ENCODE measurements around the gene MBD1. TPM values are rescaled to one million over a fixed set of nuclear protein-coding genes. Genes with fewer than 3 reads are reported as not detected.
"Not testable (repeated sequence)": the region's sequence is repeated elsewhere in the genome, so short reads cannot be mapped to it uniquely, and the experiment has no call there.

Gene MBD1
- polyA plus RNA-seq, 2 donors, result 32.5 to 34.8 TPM

GRCh38 chr18:50297621-50298442 is 16.5 kb upstream of the MBD1 start:
- Histone ChIP-seq H3K36me3 (ENCODE audit: control insufficient read depth in 2 of 2, insufficient read depth in 2 of 2, low read length in 1 of 2) (no peaks in the 10 kb centered on the region), H3K4me1 (ENCODE audit: control insufficient read depth in 2 of 2, insufficient read depth in 2 of 2, low read length in 1 of 2) (peaks cover 3 to 4% of the 10 kb centered on the region in 2 donors), H3K27ac (ENCODE audit: low read depth in 2 of 2, low read length in 1 of 2) (peak overlapping the region in 1 of 2 donors; percentile 25), H3K27me3 (ENCODE audit: control insufficient read depth in 1 of 2, insufficient read depth in 2 of 2, low read length in 2 of 2) (no peaks in the 10 kb centered on the region), H3K4me3 (ENCODE audit: low read depth in 1 of 2, low read length in 2 of 2) (peak overlapping the region; percentile 37 to 43), H3K9me3 (ENCODE audit: control insufficient read depth in 2 of 2, insufficient read depth in 1 of 2, low read depth in 1 of 2, low read length in 1 of 2) (peaks cover 0 to 2% of the 10 kb centered on the region in 2 donors)
- WGBS, 2 donors, result 10 to 12% methylated on average over 27 to 28 of the region's 28 CpGs

GRCh38 chr18:50293039-50293438 is 11.7 kb upstream of the MBD1 start:
- WGBS, 2 donors, result 76 to 100% methylated on average over 1 of the region's 1 CpG

DNA sequence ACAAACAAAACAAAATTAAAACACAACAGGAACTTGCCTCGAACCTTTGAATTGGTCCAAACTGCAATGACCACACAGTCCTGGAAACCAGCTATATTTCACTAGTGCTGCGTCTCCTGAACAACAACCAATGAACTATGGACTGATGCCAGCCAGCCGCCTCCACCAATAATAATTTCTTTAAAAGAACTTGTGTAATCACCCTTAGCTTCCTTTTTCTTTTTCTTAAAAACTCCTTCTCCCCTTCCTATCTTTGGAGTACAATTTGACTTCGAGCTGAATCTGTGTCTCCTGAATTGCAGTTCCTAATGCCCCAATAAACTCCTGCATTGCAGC is 7.8 kb upstream of the MBD1 start:
- Histone ChIP-seq H3K9me3 (ENCODE audit: control insufficient read depth in 2 of 2, insufficient read depth in 1 of 2, low read depth in 1 of 2, low read length in 1 of 2) (no peaks in the 10 kb centered on the region), H3K4me1 (ENCODE audit: control insufficient read depth in 2 of 2, insufficient read depth in 2 of 2, low read length in 1 of 2) (peaks cover 0 to 14% of the 10 kb centered on the region in 2 donors), H3K4me3 (ENCODE audit: low read depth in 1 of 2, low read length in 2 of 2) (no peak overlapping the region), H3K36me3 (ENCODE audit: control insufficient read depth in 2 of 2, insufficient read depth in 2 of 2, low read length in 1 of 2) (peaks cover 4 to 16% of the 10 kb centered on the region in 2 donors), H3K27ac (ENCODE audit: low read depth in 2 of 2, low read length in 1 of 2) (no peak overlapping the region), H3K27me3 (ENCODE audit: control insufficient read depth in 1 of 2, insufficient read depth in 2 of 2, low read length in 2 of 2) (no peaks in the 10 kb centered on the region)
- 89 to 90% methylated on average over 4 of the region's 4 CpGs for WGBS, 2 donors

More at GRCh38 chr18:50293039-50293438, 11.7 kb upstream of the MBD1 start:
- no peaks in the 10 kb centered on the region for H3K9me3 ChIP-seq (ENCODE audit: control insufficient read depth in 2 of 2, insufficient read depth in 1 of 2, low read depth in 1 of 2, low read length in 1 of 2)
- H3K27me3 ChIP-seq (ENCODE audit: control insufficient read depth in 1 of 2, insufficient read depth in 2 of 2, low read length in 2 of 2), result no peaks in the 10 kb centered on the region
- peaks cover 0 to 4% of the 10 kb centered on the region in 2 donors for H3K4me1 ChIP-seq (ENCODE audit: control insufficient read depth in 2 of 2, insufficient read depth in 2 of 2, low read length in 1 of 2)
- H3K4me3 ChIP-seq (ENCODE audit: low read depth in 1 of 2, low read length in 2 of 2), result no peak overlapping the region
- H3K36me3 ChIP-seq (ENCODE audit: control insufficient read depth in 2 of 2, insufficient read depth in 2 of 2, low read length in 1 of 2), result no peaks in the 10 kb centered on the region
- no peak overlapping the region for H3K27ac ChIP-seq (ENCODE audit: low read depth in 2 of 2, low read length in 1 of 2)

DNA sequence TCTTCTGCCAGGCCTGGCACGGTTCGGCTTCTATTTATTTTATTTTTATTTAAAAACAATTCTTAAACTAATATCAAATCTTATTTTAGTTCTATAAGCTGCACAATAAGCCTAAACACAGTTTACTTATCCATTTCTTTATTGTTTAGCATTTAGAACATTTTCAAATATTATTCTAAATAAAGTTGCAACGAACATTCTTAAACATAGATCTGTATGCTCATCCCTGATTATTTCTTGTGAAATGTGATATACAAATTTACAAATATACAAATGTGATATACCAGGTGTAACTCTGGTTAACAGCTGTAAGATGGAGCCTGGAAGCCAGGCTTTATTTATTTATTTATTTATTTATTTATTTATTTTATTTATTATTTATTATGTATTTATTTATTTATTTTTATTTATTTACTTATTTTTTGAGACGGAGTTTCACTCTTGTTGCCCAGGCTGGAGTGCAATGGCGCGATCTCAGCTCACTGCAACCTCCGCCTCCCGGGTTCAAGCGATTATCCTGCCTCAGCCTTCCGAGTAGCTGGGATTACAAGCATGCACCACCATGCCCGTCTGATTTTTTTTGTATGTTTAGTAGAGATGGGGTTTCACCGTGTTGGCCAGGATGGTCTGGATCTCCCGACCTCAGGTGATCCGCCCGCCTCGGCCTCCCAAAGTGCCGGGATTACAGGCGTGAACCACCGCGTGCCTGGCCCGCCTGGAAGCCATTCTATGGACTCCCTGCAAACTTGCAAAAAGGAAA is 7.2 kb upstream of the MBD1 start:
- H3K4me3 ChIP-seq (ENCODE audit: low read depth in 1 of 2, low read length in 2 of 2), result peak overlapping the region; percentile 89 to 97
- H3K9me3 ChIP-seq (ENCODE audit: control insufficient read depth in 2 of 2, insufficient read depth in 1 of 2, low read depth in 1 of 2, low read length in 1 of 2); H3K27me3 ChIP-seq (ENCODE audit: control insufficient read depth in 1 of 2, insufficient read depth in 2 of 2, low read length in 2 of 2): not testable (repeated sequence)
- H3K4me1 ChIP-seq (ENCODE audit: control insufficient read depth in 2 of 2, insufficient read depth in 2 of 2, low read length in 1 of 2), result peaks cover 0 to 14% of the 10 kb centered on the region in 2 donors
- peaks cover 9 to 21% of the 10 kb centered on the region in 2 donors for H3K36me3 ChIP-seq (ENCODE audit: control insufficient read depth in 2 of 2, insufficient read depth in 2 of 2, low read length in 1 of 2)
- WGBS, 2 donors, result 77 to 78% methylated on average over 21 of the region's 21 CpGs
- peak overlapping the region; percentile 95 to 98 for H3K27ac ChIP-seq (ENCODE audit: low read depth in 2 of 2, low read length in 1 of 2)

- WGBS, 2 donors, result 0% methylated on average over 76 of the region's 76 CpGs
- peaks cover 11 to 30% of the 10 kb centered on the region in 2 donors for H3K36me3 ChIP-seq (ENCODE audit: control insufficient read depth in 2 of 2, insufficient read depth in 2 of 2, low read length in 1 of 2)
- peak within 1 kb of the TSS; percentile 95 to 98 for H3K27ac ChIP-seq (ENCODE audit: low read depth in 2 of 2, low read length in 1 of 2)
Observed at GRCh38 chr18:50287441-50288347, 6.4 kb upstream of the MBD1 start, which contains the start of gene CXXC1. CXXC1 (minus strand) TSS chr18:50287692; CDS start chr18:50287589, 103 bp downstream.

DNA sequence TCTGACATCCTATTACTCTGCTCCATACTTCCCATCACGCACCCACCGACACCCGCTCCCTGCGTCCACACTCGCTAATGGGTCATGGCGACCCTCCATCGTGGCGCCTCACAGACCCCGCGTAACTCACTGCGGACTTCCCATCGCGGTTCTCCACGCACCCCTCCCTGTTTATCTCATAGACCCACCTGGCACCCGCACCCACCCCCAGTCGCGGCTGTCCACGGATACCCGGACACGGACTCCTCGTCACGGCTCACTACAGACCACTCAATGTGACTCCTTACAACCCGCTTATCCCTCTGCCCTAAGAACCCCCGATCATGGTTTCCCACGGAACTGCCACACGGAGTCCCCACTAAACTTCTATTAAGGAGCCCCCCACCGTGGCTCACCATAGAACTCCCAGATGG is 5.7 kb upstream of the MBD1 start:
- H3K27me3 ChIP-seq (ENCODE audit: control insufficient read depth in 1 of 2, insufficient read depth in 2 of 2, low read length in 2 of 2), result no peaks in the 10 kb centered on the region
- peak overlapping the region; percentile 89 to 97 for H3K4me3 ChIP-seq (ENCODE audit: low read depth in 1 of 2, low read length in 2 of 2)
- peaks cover 11 to 34% of the 10 kb centered on the region in 2 donors for H3K36me3 ChIP-seq (ENCODE audit: control insufficient read depth in 2 of 2, insufficient read depth in 2 of 2, low read length in 1 of 2)
- H3K27ac ChIP-seq (ENCODE audit: low read depth in 2 of 2, low read length in 1 of 2), result peak overlapping the region; percentile 95 to 98
- H3K9me3 ChIP-seq (ENCODE audit: control insufficient read depth in 2 of 2, insufficient read depth in 1 of 2, low read depth in 1 of 2, low read length in 1 of 2), result no peaks in the 10 kb centered on the region
- WGBS, 2 donors, result 0 to 1% methylated on average over 27 of the region's 27 CpGs
- peaks cover 0 to 18% of the 10 kb centered on the region in 2 donors for H3K4me1 ChIP-seq (ENCODE audit: control insufficient read depth in 2 of 2, insufficient read depth in 2 of 2, low read length in 1 of 2)

More at GRCh38 chr18:50287441-50288347, 6.4 kb upstream of the MBD1 start, which contains the start of gene CXXC1:
- Histone ChIP-seq H3K27me3 (ENCODE audit: control insufficient read depth in 1 of 2, insufficient read depth in 2 of 2, low read length in 2 of 2) (no peaks in the 10 kb centered on the region), H3K4me3 (ENCODE audit: low read depth in 1 of 2, low read length in 2 of 2) (peak within 1 kb of the TSS; percentile 89 to 97), H3K9me3 (ENCODE audit: control insufficient read depth in 2 of 2, insufficient read depth in 1 of 2, low read depth in 1 of 2, low read length in 1 of 2) (no peaks in the 10 kb centered on the region), H3K4me1 (ENCODE audit: control insufficient read depth in 2 of 2, insufficient read depth in 2 of 2, low read length in 1 of 2) (peaks cover 0 to 14% of the 10 kb centered on the region in 2 donors)

DNA sequence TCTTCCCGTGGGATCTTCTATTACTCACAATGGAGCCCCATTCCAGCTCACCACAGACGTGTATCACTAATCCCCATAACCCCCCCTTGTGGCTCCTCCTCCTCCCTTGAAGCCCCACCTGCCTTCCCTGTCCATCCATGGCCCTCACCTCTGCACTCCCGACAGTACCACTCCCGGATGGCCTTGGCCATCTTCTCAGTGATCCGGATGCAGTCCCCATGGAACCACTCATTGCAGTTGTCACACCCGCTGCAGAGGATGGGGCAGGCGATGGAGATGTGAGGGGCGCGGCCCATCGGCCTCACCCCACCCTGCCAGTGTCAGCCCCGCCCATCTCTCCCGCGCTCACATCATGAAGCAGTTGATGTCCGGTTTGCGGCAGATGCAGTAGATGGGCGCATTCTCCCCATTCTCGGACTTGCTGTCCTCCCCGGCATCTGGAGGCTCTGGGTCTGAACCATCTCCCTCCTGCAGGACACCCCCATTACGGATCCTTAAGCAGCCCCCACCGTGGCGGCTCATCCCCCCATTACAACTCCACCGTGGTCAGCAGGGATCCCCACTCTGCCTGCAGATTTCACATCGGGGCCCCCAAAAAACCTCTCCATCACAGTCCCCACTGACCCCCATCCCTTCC is 5.2 kb upstream of the MBD1 start:
- peaks cover 11 to 34% of the 10 kb centered on the region in 2 donors for H3K36me3 ChIP-seq (ENCODE audit: control insufficient read depth in 2 of 2, insufficient read depth in 2 of 2, low read length in 1 of 2)
- peak overlapping the region; percentile 89 to 97 for H3K4me3 ChIP-seq (ENCODE audit: low read depth in 1 of 2, low read length in 2 of 2)
- H3K27ac ChIP-seq (ENCODE audit: low read depth in 2 of 2, low read length in 1 of 2), result peak overlapping the region; percentile 95 to 98
- H3K9me3 ChIP-seq (ENCODE audit: control insufficient read depth in 2 of 2, insufficient read depth in 1 of 2, low read depth in 1 of 2, low read length in 1 of 2), result no peaks in the 10 kb centered on the region
- 13 to 21% methylated on average over 23 of the region's 23 CpGs for WGBS, 2 donors
- H3K4me1 ChIP-seq (ENCODE audit: control insufficient read depth in 2 of 2, insufficient read depth in 2 of 2, low read length in 1 of 2), result peaks cover 0 to 20% of the 10 kb centered on the region in 2 donors
- H3K27me3 ChIP-seq (ENCODE audit: control insufficient read depth in 1 of 2, insufficient read depth in 2 of 2, low read length in 2 of 2), result no peaks in the 10 kb centered on the region

- no peaks in the 10 kb centered on the region for H3K27me3 ChIP-seq (ENCODE audit: control insufficient read depth in 1 of 2, insufficient read depth in 2 of 2, low read length in 2 of 2)
- no peak overlapping the region for H3K4me3 ChIP-seq (ENCODE audit: low read depth in 1 of 2, low read length in 2 of 2)
- H3K9me3 ChIP-seq (ENCODE audit: control insufficient read depth in 2 of 2, insufficient read depth in 1 of 2, low read depth in 1 of 2, low read length in 1 of 2), result no peaks in the 10 kb centered on the region
- 92 to 96% methylated on average over 24 of the region's 24 CpGs for WGBS, 2 donors
- peak overlapping the region in 1 of 2 donors; percentile 17 for H3K27ac ChIP-seq (ENCODE audit: low read depth in 2 of 2, low read length in 1 of 2)
- peaks cover 0 to 20% of the 10 kb centered on the region in 2 donors for H3K4me1 ChIP-seq (ENCODE audit: control insufficient read depth in 2 of 2, insufficient read depth in 2 of 2, low read length in 1 of 2)
- H3K36me3 ChIP-seq (ENCODE audit: control insufficient read depth in 2 of 2, insufficient read depth in 2 of 2, low read length in 1 of 2), result peaks cover 11 to 34% of the 10 kb centered on the region in 2 donors
Observed at GRCh38 chr18:50285631-50286321, 4.5 kb upstream of the MBD1 start.

Measured in esophagus (tissue), 2 donors.